H9 (cell line): ENCODE data around the gene RAB7B. TPM values are rescaled to one million over a fixed set of nuclear protein-coding genes. Genes with fewer than 3 reads are reported as not detected.

ENCODE experiments used
- DNase-seq: peaks from one replicate; pipeline ENCODE4 v3.0.0-alpha.2; 2017
- H2AFZ ChIP-seq: one replicate; pipeline ENCODE4 v1.6.1; 2013; ENCODE audit warnings: mild to moderate bottlenecking, low read length, control low read depth, moderate library complexity
- H2AK5ac ChIP-seq: 2 replicates; pipeline ENCODE4 v1.6.1; 2013; ENCODE audit warnings: low read length, control low read depth, mixed read lengths; ENCODE audit not compliant: insufficient read length
- H2BK120ac ChIP-seq: one replicate; pipeline ENCODE4 v1.6.1; 2013; ENCODE audit warnings: low read depth, mild to moderate bottlenecking, low read length, control low read depth, inconsistent platforms; ENCODE audit not compliant: poor library complexity, severe bottlenecking
- H2BK12ac ChIP-seq: 2 replicates; pipeline ENCODE4 v1.6.1; 2013; ENCODE audit warnings: low read length, control low read depth, mixed read lengths, low read depth; ENCODE audit not compliant: insufficient read length
- H2BK15ac ChIP-seq: 2 replicates; pipeline ENCODE4 v1.6.1; 2013; ENCODE audit warnings: low read depth, low read length, control low read depth
- H2BK20ac ChIP-seq: one replicate; pipeline ENCODE4 v1.6.1; 2013; ENCODE audit warnings: low read depth, mild to moderate bottlenecking, low read length, control low read depth, inconsistent platforms; ENCODE audit not compliant: poor library complexity, severe bottlenecking
- H2BK5ac ChIP-seq: 2 replicates; pipeline ENCODE4 v1.6.1; 2013; ENCODE audit warnings: low read length, control low read depth, mixed read lengths; ENCODE audit not compliant: insufficient read length
- H3K14ac ChIP-seq: 2 replicates; pipeline ENCODE4 v1.6.1; 2013; ENCODE audit warnings: low read length, control low read depth; ENCODE audit not compliant: insufficient read depth
- H3K18ac ChIP-seq: 2 replicates; pipeline ENCODE4 v1.6.1; 2013; ENCODE audit warnings: low read depth, mild to moderate bottlenecking, mixed read lengths, low read length, control low read depth; ENCODE audit not compliant: insufficient read length
- H3K23ac ChIP-seq: 2 replicates; pipeline ENCODE4 v1.6.1; 2013; ENCODE audit warnings: low read length, control low read depth, mixed read lengths, low read depth; ENCODE audit not compliant: insufficient read length
- H3K23me2 ChIP-seq: 2 replicates; pipeline ENCODE4 v1.6.1; 2013; ENCODE audit warnings: low read depth, mild to moderate bottlenecking, mixed read lengths, low read length, control low read depth; ENCODE audit not compliant: insufficient read length, poor library complexity, severe bottlenecking
- H3K27ac ChIP-seq: 2 replicates; pipeline ENCODE4 v1.5.1; 2013; ENCODE audit warnings: low read length, control low read depth, mixed read lengths, low read depth; ENCODE audit not compliant: insufficient read length
- H3K27me3 ChIP-seq: 2 replicates; pipeline ENCODE4 v1.6.1; 2013; ENCODE audit warnings: low read length, control low read depth, inconsistent platforms; ENCODE audit not compliant: insufficient read depth
- H3K4ac ChIP-seq: 2 replicates; pipeline ENCODE4 v1.6.1; 2013; ENCODE audit warnings: low read depth, mild to moderate bottlenecking, control low read depth, inconsistent platforms, low read length, moderate library complexity
- H3K4me1 ChIP-seq: 2 replicates; pipeline ENCODE4 v1.6.1; 2013; ENCODE audit warnings: low read length, control low read depth, inconsistent platforms; ENCODE audit not compliant: insufficient read depth
- H3K4me2 ChIP-seq: 2 replicates; pipeline ENCODE4 v1.6.1; 2013; ENCODE audit warnings: low read length, control low read depth, mixed read lengths; ENCODE audit not compliant: insufficient read length, insufficient read depth
- H3K56ac ChIP-seq: 2 replicates; pipeline ENCODE4 v1.6.1; 2013; ENCODE audit warnings: low read depth, mild to moderate bottlenecking, mixed read lengths, low read length, control low read depth; ENCODE audit not compliant: insufficient read length
- H3K79me1 ChIP-seq: 2 replicates; pipeline ENCODE4 v1.6.1; 2013; ENCODE audit warnings: low read depth, mild to moderate bottlenecking, moderate library complexity, low read length, control low read depth, inconsistent platforms; ENCODE audit not compliant: insufficient read depth, poor library complexity, severe bottlenecking
- H3K79me2 ChIP-seq: 2 replicates; pipeline ENCODE4 v1.6.1; 2013; ENCODE audit warnings: low read length, control low read depth, inconsistent platforms; ENCODE audit not compliant: insufficient read depth
- H3K9ac ChIP-seq: 2 replicates; pipeline ENCODE4 v1.6.1; 2013; ENCODE audit warnings: low read length, control low read depth, mixed read lengths; ENCODE audit not compliant: insufficient read length; ENCODE audit errors: extremely low read depth
- H3K9me3 ChIP-seq: one replicate; pipeline ENCODE4 v1.6.1; 2013; ENCODE audit warnings: low read depth, low read length, inconsistent platforms; ENCODE audit not compliant: control insufficient read depth
- H3T11ph ChIP-seq: one replicate; pipeline ENCODE4 v1.6.1; 2013; ENCODE audit warnings: mild to moderate bottlenecking, low read length, control low read depth, inconsistent platforms
- H4K20me1 ChIP-seq: one replicate; pipeline ENCODE4 v1.6.1; 2013; ENCODE audit not compliant: control insufficient read depth, insufficient read length, insufficient read depth
- H4K5ac ChIP-seq: 2 replicates; pipeline ENCODE4 v1.6.1; 2013; ENCODE audit warnings: low read depth, mild to moderate bottlenecking, mixed read lengths, low read length, control low read depth; ENCODE audit not compliant: insufficient read length
- H4K8ac ChIP-seq: replicated peaks from 2 replicates; pipeline ENCODE4 v1.6.1; 2013; ENCODE audit warnings: low read length, control low read depth, mixed read lengths, low read depth; ENCODE audit not compliant: insufficient read length
- H4K91ac ChIP-seq: 2 replicates; pipeline ENCODE4 v1.6.1; 2013; ENCODE audit warnings: low read depth, mild to moderate bottlenecking, moderate library complexity, mixed read lengths, low read length, control low read depth; ENCODE audit not compliant: insufficient read length
- H3K27ac Mint-ChIP-seq, 3 experiments: 2 replicates in 2 of 3; 3 replicates in 1 of 3; pipeline ENCODE4 v1.8.0; 2020 to 2021; ENCODE audit warnings: mixed read lengths in 3 of 3, mild to moderate bottlenecking in 1 of 3, moderate library complexity in 1 of 3
- H3K27me3 Mint-ChIP-seq: 2 replicates; pipeline ENCODE4 v1.8.0; 2021; ENCODE audit warnings: low read depth, mild to moderate bottlenecking, moderate library complexity, mixed read lengths
- H3K36me3 Mint-ChIP-seq, 3 experiments: 2 replicates in 2 of 3; 3 replicates in 1 of 3; pipeline ENCODE4 v1.8.0; 2020 to 2021; ENCODE audit warnings: low read depth in 3 of 3, mixed read lengths in 3 of 3; ENCODE audit not compliant: insufficient read depth in 1 of 3
- H3K4me1 Mint-ChIP-seq, 2 experiments: 2 replicates each; pipeline ENCODE4 v1.8.0; 2020; ENCODE audit warnings: mixed read lengths in 2 of 2
- H3K4me3 Mint-ChIP-seq, 2 experiments: 2 replicates in 1 of 2; 3 replicates in 1 of 2; pipeline ENCODE4 v1.8.0; 2020 to 2021; ENCODE audit warnings: mild to moderate bottlenecking in 2 of 2, mixed read lengths in 2 of 2, moderate library complexity in 1 of 2
- H3K9me3 Mint-ChIP-seq, 2 experiments: 2 replicates in 1 of 2; 3 replicates in 1 of 2; pipeline ENCODE4 v1.8.0; 2020; ENCODE audit warnings: mild to moderate bottlenecking in 2 of 2, mixed read lengths in 2 of 2, moderate library complexity in 1 of 2
- CTCF ChIP-seq: fragments of 200-600 bp; sonication (generic); conservative IDR thresholded peaks from 3 replicates; pipeline ENCODE4 v1.8.0; 2021; ENCODE audit warnings: antibody characterized with exemption, mild to moderate bottlenecking
- WGBS: extraction: QIAGEN DNeasy Blood & Tissue Kit; methylation state at CpG from one replicate; pipeline ENCODE4 v1.1.7; 2013; ENCODE audit warnings: missing lambda C conversion rate, low lambda C conversion rate, mixed read lengths; ENCODE audit not compliant: insufficient read length; ENCODE audit errors: extremely low coverage; 5-methylcytosine and 5-hydroxymethylcytosine counted together
- total RNA-seq: library from RNA; stranded (reverse); gene quantifications from 2 replicates; pipeline ENCODE4 v1.2.1, GENCODE V29; 2021

The RAB7B gene
- total RNA-seq, 1 experiment from 2014 or later = 0.68 TPM

- H3K9ac ChIP-seq = no peak overlapping the region
- H2AFZ ChIP-seq = no peak overlapping the region
- H4K91ac ChIP-seq = no peak overlapping the region
- H3K14ac ChIP-seq = no peak overlapping the region
- no peaks in the 10 kb centered on the region for H3K79me1 ChIP-seq
- H3K27ac ChIP-seq = no peak overlapping the region
- H2BK15ac ChIP-seq = no peak overlapping the region
- H2BK5ac ChIP-seq = no peak overlapping the region
- H2BK20ac ChIP-seq = no peak overlapping the region
- H3K23ac ChIP-seq = no peak overlapping the region
- H2AK5ac ChIP-seq = no peak overlapping the region
- no CpG with 5 or more reads among the region's 7 CpGs for WGBS
- H3K56ac ChIP-seq = no peak overlapping the region
- no peaks in the 10 kb centered on the region for H3K9me3 ChIP-seq
- H2BK12ac ChIP-seq = no peak overlapping the region
- Mint-ChIP-seq H3K27ac (no peak overlapping the region; a peak in 1 of 7 replicates), H3K4me3 (no peak overlapping the region), H3K9me3 (no peaks in the 10 kb centered on the region; a peak in 1 of 5 replicates), H3K4me1 (peaks cover 52 to 54% of the 10 kb centered on the region in 2 experiments), H3K27me3 (peaks cover 16% of the 10 kb centered on the region), H3K36me3 (no peaks in the 10 kb centered on the region)
- H3K4me2 ChIP-seq = no peak overlapping the region
- H3K4me1 ChIP-seq = peaks cover 10% of the 10 kb centered on the region; the same call in 1 of the 2 replicates
- no peaks in the 10 kb centered on the region for H3K27me3 ChIP-seq
- H3K79me2 ChIP-seq = no peaks in the 10 kb centered on the region
- H4K5ac ChIP-seq = no peak overlapping the region
- no peak overlapping the region for H3K4ac ChIP-seq
- H3K18ac ChIP-seq = no peak overlapping the region
- no peak overlapping the region for H4K8ac ChIP-seq
- H2BK120ac ChIP-seq = no peak overlapping the region
- H4K20me1 ChIP-seq = no peaks in the 10 kb centered on the region
- H3T11ph ChIP-seq = no peak overlapping the region
- TF ChIP-seq CTCF = no peak
- no peak for DNase-seq
- H3K23me2 ChIP-seq = no peaks in the 10 kb centered on the region
These were observed 66.2 kb downstream of the RAB7B start for GRCh38 chr1:205936846-205937586.
